Measurements from ENCODE around the gene P2RY2. TPM values are rescaled to one million over a fixed set of nuclear protein-coding genes. Genes with fewer than 3 reads are reported as not detected.
A peak's percentile ranks its signal among the peaks of the same experiment; 100 is the strongest.

P2RY2 gene
- total RNA-seq, 2 experiments from 2014 or later = not detected

DNA sequence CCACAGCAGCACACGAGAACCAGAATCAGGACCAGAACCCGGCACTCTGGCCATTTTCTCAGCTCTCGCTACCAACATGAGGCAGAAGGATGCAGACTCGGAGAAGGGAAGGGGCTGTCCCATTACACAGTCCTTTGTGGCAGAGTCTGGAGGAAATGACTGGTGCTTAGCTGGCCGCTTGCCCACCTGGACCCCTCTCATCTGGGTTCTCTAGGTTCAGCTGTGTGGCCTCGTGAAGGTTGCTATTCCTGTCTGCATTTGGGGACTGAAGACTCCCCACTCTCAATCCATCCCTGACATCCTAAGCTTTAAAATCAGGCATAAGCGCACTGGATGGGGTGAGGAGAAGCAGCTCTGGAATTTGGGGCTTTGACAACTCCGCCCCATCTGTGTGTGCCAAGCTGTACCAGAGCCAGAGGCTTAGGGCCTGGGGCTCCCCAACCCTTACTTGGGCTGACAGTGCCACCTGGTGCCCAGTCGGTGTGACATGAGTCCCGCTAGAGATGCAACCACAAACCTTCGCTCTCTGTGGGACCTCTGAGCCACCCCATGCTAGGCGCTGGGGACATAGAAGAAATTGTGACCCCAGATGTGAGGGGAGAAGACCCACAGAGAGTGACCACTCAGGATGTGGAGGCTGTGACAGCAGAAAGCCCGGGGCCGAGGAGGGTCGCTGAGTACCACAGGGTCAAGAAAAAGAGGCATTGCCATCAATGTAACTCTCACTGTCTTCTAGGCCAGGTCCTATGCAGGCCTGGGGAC lies 40.1 kb upstream of the P2RY2 start:
- CTCF ChIA-PET = interaction anchor here (0.6 to 7.1 kb wide), 45 partner anchors 9 to 603 kb away, joined by 3 to 66 read pairs (median 4); partner anchors contain the start of genes FCHSD2 and STARD10
- no peaks in the 10 kb centered on the region for H3K4me1 Mint-ChIP-seq (ENCODE audit: low read depth)
- no peaks in the 10 kb centered on the region for H3K9me3 Mint-ChIP-seq
- H3K36me3 Mint-ChIP-seq (ENCODE audit: low read depth) = no peaks in the 10 kb centered on the region
- H3K4me3 Mint-ChIP-seq = no peak overlapping the region
- DNase-seq = peak; percentile 90
- intact Hi-C loops (cut with micrococcal nuclease) = loop anchor here (1.0 kb wide), 5 partner anchors 37 to 453 kb away; partner anchors contain the start of gene STARD10
- no peak overlapping the region for H3K27ac Mint-ChIP-seq
- no peaks in the 10 kb centered on the region for H3K27me3 Mint-ChIP-seq (ENCODE audit: low read depth)

DNA sequence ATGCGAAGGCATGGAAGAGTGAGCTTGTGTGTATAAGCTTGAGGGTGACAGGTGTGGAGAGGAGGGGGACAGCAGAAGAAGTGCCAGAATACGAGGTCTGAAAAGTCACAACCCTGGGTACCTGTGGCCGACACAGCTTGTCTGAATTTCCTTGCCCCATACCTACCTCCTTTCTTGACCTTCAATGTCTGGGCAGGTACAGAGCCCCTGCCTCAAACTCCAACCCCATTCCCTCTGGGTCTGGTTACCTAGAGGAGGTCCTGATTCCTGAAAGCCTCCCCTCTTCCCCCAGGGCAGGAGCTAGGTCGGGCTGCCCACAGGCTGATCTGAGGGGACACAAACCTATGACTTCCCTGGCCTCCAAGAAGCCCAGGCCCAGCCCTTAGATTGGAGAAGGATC lies 39.4 kb upstream of the P2RY2 start:
- Mint-ChIP-seq H3K27ac (no peak overlapping the region), H3K9me3 (no peaks in the 10 kb centered on the region), H3K4me3 (no peak overlapping the region), H3K4me1 (ENCODE audit: low read depth) (no peaks in the 10 kb centered on the region), H3K36me3 (ENCODE audit: low read depth) (no peaks in the 10 kb centered on the region), H3K27me3 (ENCODE audit: low read depth) (no peaks in the 10 kb centered on the region)
- DNase-seq = no peak
- intact Hi-C loops (cut with micrococcal nuclease) = loop anchor here (1.0 kb wide), 5 partner anchors 37 to 453 kb away; partner anchors contain the start of gene STARD10
- CTCF ChIA-PET = interaction anchor here (0.6 to 7.1 kb wide), 24 partner anchors 15 to 535 kb away, joined by 3 to 66 read pairs (median 5); partner anchors contain the start of gene FCHSD2

- no peak overlapping the region for H3K4me3 Mint-ChIP-seq
- DNase-seq = no peak
- intact Hi-C loops (cut with micrococcal nuclease) = no loop called here
- no peak overlapping the region for H3K27ac Mint-ChIP-seq
- peaks cover 5% of the 10 kb centered on the region for H3K4me1 Mint-ChIP-seq (ENCODE audit: low read depth)
- no peaks in the 10 kb centered on the region for H3K9me3 Mint-ChIP-seq
- CTCF ChIA-PET = interaction anchor here (1.0 to 1.7 kb wide), 4 partner anchors 19 to 390 kb away, joined by 3 to 6 read pairs (median 4); no protein-coding TSS in a partner anchor
- no peaks in the 10 kb centered on the region for H3K36me3 Mint-ChIP-seq (ENCODE audit: low read depth)
- peaks cover 5% of the 10 kb centered on the region for H3K27me3 Mint-ChIP-seq (ENCODE audit: low read depth)
Measured at GRCh38 chr11:73182824-73183321, 35.2 kb upstream of the P2RY2 start.

DNA sequence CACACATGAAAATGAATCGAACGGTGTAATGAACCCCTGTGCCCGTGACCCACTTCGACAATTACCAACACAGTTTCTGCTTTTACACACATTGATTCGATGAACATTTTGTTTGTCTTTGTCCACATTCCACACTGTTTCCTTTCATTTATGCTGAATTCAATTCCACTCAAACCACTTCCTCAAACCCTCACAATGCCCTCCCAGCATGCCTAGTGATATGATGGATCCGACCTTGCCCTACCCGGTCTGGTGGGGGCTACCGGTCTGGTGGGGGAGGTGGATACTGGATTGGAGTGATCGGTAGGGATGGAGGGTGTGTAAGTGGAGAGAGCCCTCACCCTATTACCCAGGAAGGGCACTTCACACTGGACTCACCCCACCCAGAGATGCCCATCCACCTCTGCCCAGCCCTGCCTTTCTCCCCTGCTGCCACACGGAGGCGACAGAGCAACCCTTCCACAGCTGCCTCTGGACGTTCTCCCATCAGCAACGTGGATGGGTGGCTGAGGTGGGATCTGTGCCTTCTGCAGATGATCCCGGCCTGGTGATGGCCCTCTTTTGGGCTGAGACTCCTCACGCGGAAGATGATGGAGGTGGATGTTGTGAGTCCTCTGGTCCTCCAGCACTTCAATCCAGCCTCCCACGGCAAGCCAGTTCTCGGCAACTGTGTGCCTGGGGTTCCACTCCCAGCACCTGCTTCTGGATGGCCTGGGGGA lies 33.0 kb upstream of the P2RY2 start:
- no peak overlapping the region for H3K27ac Mint-ChIP-seq
- intact Hi-C loops (cut with micrococcal nuclease) = loop anchor here (1.0 kb wide), 3 partner anchors 52 to 104 kb away; no protein-coding TSS in a partner anchor
- peak; percentile 72 for DNase-seq
- peaks cover 5% of the 10 kb centered on the region for H3K4me1 Mint-ChIP-seq (ENCODE audit: low read depth)
- no peaks in the 10 kb centered on the region for H3K9me3 Mint-ChIP-seq
- no peak overlapping the region for H3K4me3 Mint-ChIP-seq
- no peaks in the 10 kb centered on the region for H3K36me3 Mint-ChIP-seq (ENCODE audit: low read depth)
- H3K27me3 Mint-ChIP-seq (ENCODE audit: low read depth) = peaks cover 5% of the 10 kb centered on the region
- CTCF ChIA-PET = interaction anchor here (0.6 to 2.1 kb wide), 12 partner anchors 9 to 353 kb away, joined by 3 to 9 read pairs (median 4); no protein-coding TSS in a partner anchor

DNA sequence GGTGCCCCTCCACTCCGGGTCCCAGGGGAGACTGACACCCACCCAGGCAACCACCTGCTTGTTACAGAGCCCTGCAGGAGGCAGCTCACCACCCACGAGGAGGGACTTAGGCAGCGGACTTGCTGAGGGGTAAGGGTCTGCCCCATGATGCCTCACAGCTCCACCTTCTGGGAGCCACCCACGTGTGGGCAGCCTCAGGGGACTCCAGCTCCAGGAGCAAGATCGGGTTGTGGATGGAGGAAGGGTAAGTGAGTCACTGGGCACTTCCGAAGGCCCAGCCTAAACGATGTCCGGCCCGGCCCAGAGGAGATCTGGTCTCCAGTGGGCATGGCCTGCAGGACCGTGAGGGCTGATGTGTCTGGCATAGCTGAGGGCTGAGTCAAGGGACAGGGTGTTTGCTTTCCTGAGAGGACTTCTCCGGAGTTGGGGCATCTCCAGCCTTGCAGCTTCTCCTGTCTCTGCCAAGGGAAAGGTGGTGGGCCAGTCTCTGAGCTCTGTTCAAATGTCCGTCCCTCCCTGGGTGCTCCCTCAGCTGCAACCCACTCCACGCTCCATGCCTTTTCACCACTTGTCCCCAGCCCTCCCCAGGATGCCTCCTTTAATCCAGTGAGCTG lies 32.3 kb upstream of the P2RY2 start:
- H3K4me1 Mint-ChIP-seq (ENCODE audit: low read depth) = peaks cover 5% of the 10 kb centered on the region
- no peak overlapping the region for H3K4me3 Mint-ChIP-seq
- intact Hi-C loops (cut with micrococcal nuclease) = loop anchor here (1.0 kb wide), 3 partner anchors 52 to 104 kb away; no protein-coding TSS in a partner anchor
- no peaks in the 10 kb centered on the region for H3K36me3 Mint-ChIP-seq (ENCODE audit: low read depth)
- CTCF ChIA-PET = interaction anchor here (0.6 to 2.2 kb wide), 14 partner anchors 8 to 354 kb away, joined by 3 to 9 read pairs (median 4); partner anchors contain the start of gene FCHSD2
- no peak for DNase-seq
- H3K27ac Mint-ChIP-seq = no peak overlapping the region
- H3K9me3 Mint-ChIP-seq = no peaks in the 10 kb centered on the region
- peaks cover 5% of the 10 kb centered on the region for H3K27me3 Mint-ChIP-seq (ENCODE audit: low read depth)

DNA sequence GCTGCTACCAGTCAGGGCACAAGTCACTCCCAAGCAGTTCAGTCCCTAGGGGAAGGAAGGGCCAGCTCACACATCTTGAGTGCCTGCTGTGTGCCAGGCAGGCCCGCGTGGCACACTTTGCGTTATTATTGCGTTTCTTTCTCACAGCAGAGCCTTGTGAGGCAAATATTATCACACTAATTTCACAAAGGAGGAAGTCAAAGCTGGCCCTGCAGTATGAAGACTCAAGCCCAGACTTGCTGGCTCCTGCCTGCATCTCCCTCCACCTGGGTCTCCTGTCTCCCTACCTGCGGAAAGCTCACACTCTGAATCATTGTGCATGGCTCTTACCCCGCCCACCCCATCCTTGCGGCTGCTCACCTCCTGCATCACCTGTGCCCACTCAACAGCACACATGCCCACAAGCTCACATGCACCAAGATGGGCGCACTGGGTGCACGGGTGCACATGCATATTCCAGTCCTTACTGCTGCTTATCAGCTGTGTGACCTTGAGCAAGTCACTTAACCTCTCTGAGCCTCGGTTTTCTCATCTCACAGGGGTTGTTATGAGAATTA lies 31.7 kb upstream of the P2RY2 start:
- no peaks in the 10 kb centered on the region for H3K36me3 Mint-ChIP-seq (ENCODE audit: low read depth)
- H3K9me3 Mint-ChIP-seq = no peaks in the 10 kb centered on the region
- CTCF ChIA-PET = interaction anchor here (1.0 to 2.2 kb wide), 13 partner anchors 8 to 355 kb away, joined by 3 to 9 read pairs (median 4); partner anchors contain the start of gene FCHSD2
- H3K4me3 Mint-ChIP-seq = no peak overlapping the region
- H3K27me3 Mint-ChIP-seq (ENCODE audit: low read depth) = peaks cover 5% of the 10 kb centered on the region
- intact Hi-C loops (cut with micrococcal nuclease) = no loop called here
- no peak overlapping the region for H3K27ac Mint-ChIP-seq
- peaks cover 5% of the 10 kb centered on the region for H3K4me1 Mint-ChIP-seq (ENCODE audit: low read depth)
- no peak for DNase-seq

GRCh38 chr11:73186886-73187285 lies 31.2 kb upstream of the P2RY2 start:
- DNase-seq = no peak
- intact Hi-C loops (cut with micrococcal nuclease) = no loop called here
- peaks cover 5% of the 10 kb centered on the region for H3K27me3 Mint-ChIP-seq (ENCODE audit: low read depth)

GRCh38 chr11:73187854-73188253 lies 30.2 kb upstream of the P2RY2 start:
- Mint-ChIP-seq H3K4me3 (no peak overlapping the region), H3K4me1 (ENCODE audit: low read depth) (peaks cover 5% of the 10 kb centered on the region), H3K36me3 (ENCODE audit: low read depth) (no peaks in the 10 kb centered on the region), H3K9me3 (no peaks in the 10 kb centered on the region), H3K27ac (no peak overlapping the region), H3K27me3 (ENCODE audit: low read depth) (peaks cover 5% of the 10 kb centered on the region)
- DNase-seq = no peak
- CTCF ChIA-PET = interaction anchor here (0.6 to 2.2 kb wide), 3 partner anchors 10 to 323 kb away, joined by 3 to 8 read pairs (median 3); no protein-coding TSS in a partner anchor
- intact Hi-C loops (cut with micrococcal nuclease) = no loop called here

More at GRCh38 chr11:73186886-73187285, 31.2 kb upstream of the P2RY2 start:
- Mint-ChIP-seq H3K27ac (no peak overlapping the region), H3K9me3 (no peaks in the 10 kb centered on the region), H3K36me3 (ENCODE audit: low read depth) (no peaks in the 10 kb centered on the region), H3K4me3 (no peak overlapping the region), H3K4me1 (ENCODE audit: low read depth) (peaks cover 5% of the 10 kb centered on the region)
- CTCF ChIA-PET = interaction anchor here (0.6 to 2.2 kb wide), 10 partner anchors 9 to 268 kb away, joined by 3 to 9 read pairs (median 4); partner anchors contain the start of gene FCHSD2

GRCh38 chr11:73188301-73188700 lies 29.8 kb upstream of the P2RY2 start:
- no peaks in the 10 kb centered on the region for H3K9me3 Mint-ChIP-seq
- intact Hi-C loops (cut with micrococcal nuclease) = no loop called here
- H3K27ac Mint-ChIP-seq = no peak overlapping the region

DNA sequence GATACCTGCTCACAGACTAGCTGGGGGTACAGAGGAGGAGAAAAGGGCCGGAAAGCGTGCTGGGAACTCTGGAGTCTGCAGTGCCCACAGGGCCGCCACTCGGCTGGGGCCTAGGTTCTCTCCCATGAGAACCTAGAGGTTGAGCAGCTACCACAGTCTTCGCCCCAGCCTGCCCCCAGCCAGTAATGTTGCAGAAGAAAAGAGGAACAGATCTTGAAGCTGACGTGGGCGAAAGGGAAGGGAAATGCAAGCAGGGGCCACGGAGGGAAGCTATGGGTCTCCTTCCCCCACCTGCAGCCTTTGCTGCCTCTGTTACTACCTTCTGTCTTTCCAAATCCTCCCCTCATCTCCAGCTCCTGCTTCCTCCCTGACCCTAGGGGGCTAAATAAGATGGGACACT lies 28.8 kb upstream of the P2RY2 start:
- CTCF ChIA-PET = no interaction called here
- no peak for DNase-seq

More at GRCh38 chr11:73188301-73188700, 29.8 kb upstream of the P2RY2 start:
- peaks cover 5% of the 10 kb centered on the region for H3K27me3 Mint-ChIP-seq (ENCODE audit: low read depth)
- no peak overlapping the region for H3K4me3 Mint-ChIP-seq
- H3K4me1 Mint-ChIP-seq (ENCODE audit: low read depth) = peaks cover 5% of the 10 kb centered on the region
- no peaks in the 10 kb centered on the region for H3K36me3 Mint-ChIP-seq (ENCODE audit: low read depth)
- no peak for DNase-seq
- CTCF ChIA-PET = no interaction called here

GRCh38 chr11:73189723-73190556 lies 28.1 kb upstream of the P2RY2 start:
- intact Hi-C loops (cut with micrococcal nuclease) = no loop called here
- H3K36me3 Mint-ChIP-seq (ENCODE audit: low read depth) = no peaks in the 10 kb centered on the region

More for the DNA sequence above, 28.8 kb upstream of the P2RY2 start:
- intact Hi-C loops (cut with micrococcal nuclease) = no loop called here
- H3K4me3 Mint-ChIP-seq = no peak overlapping the region
- no peak overlapping the region for H3K27ac Mint-ChIP-seq
- H3K36me3 Mint-ChIP-seq (ENCODE audit: low read depth) = no peaks in the 10 kb centered on the region
- no peaks in the 10 kb centered on the region for H3K9me3 Mint-ChIP-seq
- H3K4me1 Mint-ChIP-seq (ENCODE audit: low read depth) = peaks cover 5% of the 10 kb centered on the region
- peaks cover 5% of the 10 kb centered on the region for H3K27me3 Mint-ChIP-seq (ENCODE audit: low read depth)

More at GRCh38 chr11:73189723-73190556, 28.1 kb upstream of the P2RY2 start:
- Mint-ChIP-seq H3K27ac (no peak overlapping the region), H3K9me3 (no peaks in the 10 kb centered on the region), H3K4me3 (no peak overlapping the region), H3K27me3 (ENCODE audit: low read depth) (peaks cover 4% of the 10 kb centered on the region), H3K4me1 (ENCODE audit: low read depth) (peaks cover 4% of the 10 kb centered on the region)
- no peak for DNase-seq
- CTCF ChIA-PET = no interaction called here

Data from activated naive CD4-positive, alpha-beta T cell treated with anti-CD3 and anti-CD28 coated beads for 36 hours (primary cell).